NCI-H2196 treated with DMSO at 0.1 percent for 48 hours (cell line): ENCODE results near the gene DPCD.
A peak's percentile ranks its signal among the peaks of the same experiment; 100 is the strongest.

ENCODE experiments used
- DNase-seq: peaks from one replicate; lab custom pipeline; 2025; ENCODE audit not compliant: unreplicated experiment; lab: John Stamatoyannopoulos, UW

DPCD gene

GRCh38 chr10:101567165-101568006 lies 20.7 kb upstream of the DPCD start:
- no peak for DNase-seq

GRCh38 chr10:101568054-101568745 lies 19.9 kb upstream of the DPCD start:
- no peak for DNase-seq

- DNase-seq, result no peak
Measured at GRCh38 chr10:101569323-101569621, 18.8 kb upstream of the DPCD start.

- DNase-seq, result peak; percentile 1
Measured at GRCh38 chr10:101569622-101570427, 18.3 kb upstream of the DPCD start.

- no peak for DNase-seq
Measured at GRCh38 chr10:101570428-101571270, 17.5 kb upstream of the DPCD start.

GRCh38 chr10:101571271-101571925 lies 16.7 kb upstream of the DPCD start:
- DNase-seq, result no peak

- DNase-seq, result no peak
Measured at GRCh38 chr10:101572126-101572525, 16.0 kb upstream of the DPCD start.

- DNase-seq, result no peak
Measured at GRCh38 chr10:101572785-101573184, 15.3 kb upstream of the DPCD start.

- DNase-seq, result no peak
Measured at GRCh38 chr10:101573885-101574753, 14.0 kb upstream of the DPCD start.

GRCh38 chr10:101575091-101575490 lies 13.0 kb upstream of the DPCD start:
- no peak for DNase-seq

- DNase-seq, result no peak
Measured at GRCh38 chr10:101575580-101576210, 12.4 kb upstream of the DPCD start.

GRCh38 chr10:101576211-101576863 lies 11.8 kb upstream of the DPCD start:
- no peak for DNase-seq

- DNase-seq, result no peak
Measured at GRCh38 chr10:101577121-101577871, 10.8 kb upstream of the DPCD start.

GRCh38 chr10:101578192-101578591 lies 9.9 kb upstream of the DPCD start:
- DNase-seq, result no peak

- DNase-seq, result no peak
Measured at GRCh38 chr10:101578803-101579515, 9.2 kb upstream of the DPCD start.

GRCh38 chr10:101579516-101579870 lies 8.6 kb upstream of the DPCD start:
- no peak for DNase-seq
